ENCODE data around the gene HHLA2.

- TF ChIP-seq EZH2 (IDR thresholded peaks at IDR 0.05), result no peak
- TF ChIP-seq POLR2AphosphoS5 (IDR thresholded peaks at IDR 0.05; ENCODE audit: borderline replicate concordance, low read depth, low read length), result peak; percentile 34; the same call in 1 of the 2 replicates
- no peak for TF ChIP-seq FOXP2 (optimal IDR thresholded peaks at IDR 0.05; ENCODE audit: control extremely low read depth, extremely low read length, insufficient read depth)
These were observed 23.2 kb downstream of the HHLA2 start for GRCh38 chr3:108319428-108320082.

Data from SK-N-MC (cell line).